ENCODE measurements around the gene EYA3.
"Not testable (repeated sequence)": the region's sequence is repeated elsewhere in the genome, so short reads cannot be mapped to it uniquely, and the experiment has no call there.

DNA sequence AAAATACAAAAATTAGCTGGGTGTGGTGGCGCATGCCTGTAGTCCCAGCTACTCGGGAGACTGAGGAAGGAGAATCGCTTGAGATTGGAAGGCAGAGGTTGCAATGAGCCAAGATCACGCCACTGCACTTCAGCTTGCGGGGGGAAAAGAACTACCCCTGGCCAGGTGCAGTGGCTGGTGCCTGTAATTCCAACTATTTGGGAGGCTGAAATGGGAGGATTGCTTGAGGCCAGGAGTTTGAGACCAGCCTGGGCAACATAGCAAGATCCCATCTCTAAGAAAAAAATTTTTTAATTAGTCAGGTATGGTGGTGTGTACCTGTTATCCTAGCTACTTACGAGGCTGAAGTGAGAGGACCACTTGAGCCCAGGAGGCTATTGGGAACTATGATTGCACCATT, 93.9 kb downstream of the EYA3 start:
- not testable (repeated sequence) for TF ChIP-seq CTCF (IDR thresholded peaks at IDR 0.05); ZFX (IDR thresholded peaks at IDR 0.05; ENCODE audit: borderline replicate concordance)

All from 22Rv1 (cell line).